HG03108 (cell line): ENCODE measurements around the gene COL10A1.

Experiments used
- ATAC-seq: cut with Tn5 transposase; IDR thresholded peaks from one replicate; pipeline ENCODE4 v1.9.1; 2021; ENCODE audit warnings: moderate library complexity; ENCODE audit not compliant: unreplicated experiment

COL10A1 gene

GRCh38 chr6:116088946-116089345, 37.0 kb downstream of the COL10A1 start:
- no peak for ATAC-seq

- ATAC-seq: peak; percentile 95
These were observed 38.4 kb downstream of the COL10A1 start for GRCh38 chr6:116087437-116088027.

GRCh38 chr6:116084284-116084683, 41.6 kb downstream of the COL10A1 start:
- no peak for ATAC-seq

GRCh38 chr6:116083052-116083451, 42.9 kb downstream of the COL10A1 start:
- ATAC-seq: no peak

GRCh38 chr6:116078945-116079344, 47.0 kb downstream of the COL10A1 start:
- no peak for ATAC-seq

- no peak for ATAC-seq
These were observed 47.4 kb downstream of the COL10A1 start for GRCh38 chr6:116078522-116078921.

GRCh38 chr6:116074732-116075390, 51.1 kb downstream of the COL10A1 start:
- ATAC-seq: no peak

GRCh38 chr6:116073765-116074440, 52.0 kb downstream of the COL10A1 start:
- ATAC-seq: no peak

- ATAC-seq: no peak
These were observed 53.6 kb downstream of the COL10A1 start for GRCh38 chr6:116072368-116072767.

GRCh38 chr6:116070616-116071389, 55.1 kb downstream of the COL10A1 start:
- ATAC-seq: no peak

GRCh38 chr6:116070101-116070500, 55.8 kb downstream of the COL10A1 start:
- ATAC-seq: no peak
